GM18507 (cell line): ENCODE results near the gene PIM2.
"Not testable (repeated sequence)": the region's sequence is repeated elsewhere in the genome, so short reads cannot be mapped to it uniquely, and the experiment has no call there.

Experiments
- DNase-seq: peaks from one replicate; pipeline ENCODE4 v3.0.0; 2011; ENCODE audit warnings: low read depth; ENCODE audit not compliant: insufficient read length; ENCODE audit errors: extremely low spot score
- FAIRE-seq: peaks from 2 replicates; lab custom pipeline; 2011; peaks lifted over from hg19 to GRCh38; lab: Jason Lieb, UNC

PIM2 gene

DNA sequence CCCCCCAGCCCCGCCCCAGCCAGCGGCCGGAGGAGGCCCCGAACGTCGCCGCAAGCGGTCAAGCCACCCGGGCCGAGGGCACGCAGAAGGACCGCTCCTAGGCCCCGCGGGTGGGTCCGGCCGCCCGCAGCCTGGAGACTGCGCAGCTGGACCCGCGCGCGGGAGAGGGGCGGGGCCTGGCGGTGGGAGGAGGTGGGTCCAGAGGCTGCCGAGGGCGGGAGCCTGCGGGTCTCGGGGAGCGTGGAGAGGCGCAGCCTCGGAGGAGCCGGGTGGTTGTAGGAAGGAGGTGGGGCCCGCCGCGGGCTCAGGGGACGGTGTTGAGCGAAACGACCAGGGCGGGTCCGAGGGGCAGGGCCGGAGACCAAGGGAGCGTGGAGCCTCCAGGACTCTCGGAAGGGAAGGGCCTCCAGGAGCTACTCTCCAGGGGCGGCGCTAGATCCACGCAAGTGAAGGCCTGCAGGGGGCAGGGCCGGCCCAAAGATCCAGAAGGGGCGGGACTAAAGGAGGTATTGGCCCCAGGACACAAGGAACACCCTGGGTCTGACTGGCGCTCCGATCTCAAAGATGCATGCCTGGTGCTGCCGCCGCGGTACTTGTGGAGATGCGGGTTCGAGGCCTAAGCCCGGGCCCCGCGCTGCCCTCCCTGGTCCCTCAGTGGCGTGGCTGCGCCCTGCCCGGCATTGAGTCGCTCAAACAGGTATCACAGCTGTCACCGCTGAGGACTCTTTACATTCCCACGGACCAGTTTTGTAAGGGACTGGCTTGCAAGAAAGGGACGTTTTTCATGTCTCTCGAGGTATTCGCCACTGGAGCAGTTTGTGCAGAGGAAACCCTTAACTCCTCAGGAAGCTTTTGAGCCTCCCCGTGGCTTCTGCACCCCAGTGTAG, 27.2 kb downstream of the PIM2 start:
- no peak for DNase-seq
- FAIRE-seq = peak; percentile 91

GRCh38 chrX:48890934-48891401, 27.9 kb downstream of the PIM2 start:
- DNase-seq (no peak), FAIRE-seq (no peak)

GRCh38 chrX:48890296-48890925, 28.4 kb downstream of the PIM2 start:
- FAIRE-seq = peak; percentile 56

GRCh38 chrX:48886586-48886985, 32.2 kb downstream of the PIM2 start:
- not testable (repeated sequence) for DNase-seq, FAIRE-seq

More at GRCh38 chrX:48890296-48890925, 28.4 kb downstream of the PIM2 start:
- no peak for DNase-seq

GRCh38 chrX:48883729-48884128, 35.1 kb downstream of the PIM2 start:
- FAIRE-seq = no peak
- DNase-seq = no peak

- not testable (repeated sequence) for FAIRE-seq, DNase-seq
These were observed 41.9 kb downstream of the PIM2 start for GRCh38 chrX:48876944-48877343.

DNA sequence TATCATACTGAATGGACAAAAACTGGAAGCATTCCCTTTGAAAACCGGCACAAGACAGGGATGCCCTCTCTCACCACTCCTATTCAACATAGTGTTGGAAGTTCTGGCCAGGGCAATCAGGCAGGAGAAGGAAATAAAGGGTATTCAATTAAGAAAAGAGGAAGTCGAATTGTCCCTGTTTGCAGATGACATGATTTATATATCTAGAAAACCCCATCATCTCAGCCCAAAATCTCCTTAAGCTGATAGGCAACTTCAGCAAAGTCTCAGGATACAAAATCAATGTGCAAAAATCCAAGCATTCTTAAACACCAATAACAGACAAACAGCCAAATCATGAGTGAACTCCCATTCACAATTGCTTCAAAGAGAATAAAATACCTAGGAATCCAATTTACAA, 46.8 kb downstream of the PIM2 start:
- DNase-seq, FAIRE-seq: not testable (repeated sequence)

DNA sequence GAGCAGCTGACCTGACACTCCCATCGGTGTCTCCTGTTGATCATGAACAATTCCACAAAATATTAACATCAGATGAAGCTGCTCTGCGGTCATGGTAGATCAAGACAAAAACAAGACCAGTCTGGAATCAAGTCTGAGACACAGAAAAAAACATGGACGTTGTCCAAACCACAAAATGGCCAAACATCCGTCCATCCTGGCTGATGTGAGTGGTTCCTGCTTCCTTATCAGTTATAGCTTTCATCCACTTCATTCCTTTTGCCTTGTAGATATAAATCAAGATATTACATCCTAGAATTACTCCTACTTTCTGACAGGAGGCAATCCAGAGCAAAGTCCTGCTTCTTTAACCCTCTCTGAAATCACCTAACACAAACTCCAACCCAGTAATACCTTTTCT, 54.6 kb downstream of the PIM2 start:
- DNase-seq (no peak), FAIRE-seq (no peak)
